Smooth muscle cell (in vitro differentiated cells): ENCODE measurements around the gene ZC3H10. TPM values are rescaled to one million over a fixed set of nuclear protein-coding genes. Genes with fewer than 3 reads are reported as not detected.

Experiments
- DNase-seq: peaks from one replicate; lab custom pipeline; 2025; ENCODE audit not compliant: unreplicated experiment; lab: John Stamatoyannopoulos, UW
- H2AFZ ChIP-seq: fragments of 200-600 bp; sonication (generic); 2 replicates; pipeline ENCODE4 v1.6.0; 2016; ENCODE audit warnings: antibody characterized with exemption, low read depth, mild to moderate bottlenecking
- H3F3A ChIP-seq: fragments of 200-600 bp; sonication (generic); 2 replicates; pipeline ENCODE4 v1.6.0; 2017; ENCODE audit warnings: antibody characterized with exemption, low read depth
- H3K27ac ChIP-seq: fragments of 200-600 bp; sonication (generic); 2 replicates; pipeline ENCODE4 v1.5.1; 2016; ENCODE audit warnings: low read depth, mild to moderate bottlenecking
- H3K27me3 ChIP-seq: fragments of 200-600 bp; sonication (generic); 2 replicates; pipeline ENCODE4 v1.6.1; 2016; ENCODE audit warnings: low read depth, mild to moderate bottlenecking
- H3K36me3 ChIP-seq: fragments of 200-600 bp; sonication (generic); 2 replicates; pipeline ENCODE4 v1.5.1; 2016; ENCODE audit warnings: low read depth
- H3K4me1 ChIP-seq: fragments of 200-600 bp; sonication (generic); 2 replicates; pipeline ENCODE4 v1.5.1; 2016; ENCODE audit warnings: low read depth
- H3K4me2 ChIP-seq: fragments of 200-600 bp; sonication (generic); 2 replicates; pipeline ENCODE4 v1.6.0; 2016; ENCODE audit warnings: mild to moderate bottlenecking
- H3K4me3 ChIP-seq: fragments of 200-600 bp; sonication (generic); 2 replicates; pipeline ENCODE4 v1.5.1; 2016; ENCODE audit warnings: mild to moderate bottlenecking
- H3K79me2 ChIP-seq: fragments of 200-600 bp; sonication (generic); 2 replicates; pipeline ENCODE4 v1.6.0; 2016; ENCODE audit warnings: low read depth, mild to moderate bottlenecking
- H3K9ac ChIP-seq: fragments of 200-600 bp; sonication (generic); 2 replicates; pipeline ENCODE4 v1.6.0; 2016; ENCODE audit warnings: low read depth
- H3K9me3 ChIP-seq: fragments of 200-600 bp; sonication (generic); replicated peaks from 2 replicates; pipeline ENCODE4 v1.5.1; 2016; ENCODE audit warnings: low read depth
- H4K20me1 ChIP-seq: fragments of 200-600 bp; sonication (generic); 2 replicates; pipeline ENCODE4 v1.6.0; 2016; ENCODE audit warnings: low read depth
- WGBS: methylation state at CpG from one replicate; pipeline ENCODE4 v1.1.7; 2016; ENCODE audit warnings: low lambda C conversion rate; 5-methylcytosine and 5-hydroxymethylcytosine counted together
- polyA plus RNA-seq: library from polyadenylated mRNA; unstranded; fragments of >200 nt; fragmentation: Nextera tagmentation; extraction: Ambion mirVana; gene quantifications from 2 replicates; pipeline ENCODE4 v1.2.1, GENCODE V29; 2016
- total RNA-seq: library from RNA; depleted of rRNA; stranded (reverse); fragments of >200 nt; gene quantifications from 2 replicates; pipeline ENCODE4 v1.2.3, GENCODE V29; 2014
- TF ChIP-seq, protein P1 (sequence below): fragments of 200-600 bp; sonication (generic); IDR thresholded peaks from 2 replicates; pipeline ENCODE4 v1.5.1; 2017; ENCODE audit warnings: borderline replicate concordance, mild to moderate bottlenecking, antibody characterized with exemption; ENCODE audit not compliant: insufficient read depth, poor library complexity, severe bottlenecking

The ZC3H10 gene
- total and polyA plus RNA-seq, 2 experiments from 2014 or later: 1.9 to 2.8 TPM

DNA sequence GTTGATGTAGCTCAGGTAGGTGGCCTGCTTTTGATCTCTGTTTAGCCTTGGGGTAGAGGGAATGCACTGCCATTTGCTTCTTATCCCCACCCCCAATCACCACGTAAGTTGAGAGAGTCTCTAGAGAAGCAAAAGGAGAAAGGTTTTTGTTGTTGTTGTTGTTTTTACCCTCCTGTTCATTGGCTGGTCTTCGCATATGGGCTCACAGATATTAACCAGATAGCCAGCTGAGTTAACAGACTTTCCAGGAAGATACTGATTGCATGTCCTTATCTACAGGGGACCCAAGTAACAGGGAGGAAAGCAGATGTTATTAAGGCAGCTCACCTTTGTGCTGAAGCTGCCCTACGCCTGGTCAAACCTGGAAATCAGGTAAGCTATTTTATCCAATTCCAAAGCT, 10.8 kb upstream of the ZC3H10 start:
- TF ChIP-seq, protein P1, sequence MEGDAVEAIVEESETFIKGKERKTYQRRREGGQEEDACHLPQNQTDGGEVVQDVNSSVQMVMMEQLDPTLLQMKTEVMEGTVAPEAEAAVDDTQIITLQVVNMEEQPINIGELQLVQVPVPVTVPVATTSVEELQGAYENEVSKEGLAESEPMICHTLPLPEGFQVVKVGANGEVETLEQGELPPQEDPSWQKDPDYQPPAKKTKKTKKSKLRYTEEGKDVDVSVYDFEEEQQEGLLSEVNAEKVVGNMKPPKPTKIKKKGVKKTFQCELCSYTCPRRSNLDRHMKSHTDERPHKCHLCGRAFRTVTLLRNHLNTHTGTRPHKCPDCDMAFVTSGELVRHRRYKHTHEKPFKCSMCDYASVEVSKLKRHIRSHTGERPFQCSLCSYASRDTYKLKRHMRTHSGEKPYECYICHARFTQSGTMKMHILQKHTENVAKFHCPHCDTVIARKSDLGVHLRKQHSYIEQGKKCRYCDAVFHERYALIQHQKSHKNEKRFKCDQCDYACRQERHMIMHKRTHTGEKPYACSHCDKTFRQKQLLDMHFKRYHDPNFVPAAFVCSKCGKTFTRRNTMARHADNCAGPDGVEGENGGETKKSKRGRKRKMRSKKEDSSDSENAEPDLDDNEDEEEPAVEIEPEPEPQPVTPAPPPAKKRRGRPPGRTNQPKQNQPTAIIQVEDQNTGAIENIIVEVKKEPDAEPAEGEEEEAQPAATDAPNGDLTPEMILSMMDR: no peak
- DNase-seq: no peak
- H3K36me3 ChIP-seq: peaks cover 11% of the 10 kb centered on the region
- no peaks in the 10 kb centered on the region for H3K9me3 ChIP-seq
- H3K4me1 ChIP-seq: peaks cover 18% of the 10 kb centered on the region
- H3K27ac ChIP-seq: no peak overlapping the region
- peak overlapping the region; percentile 25 for H3K9ac ChIP-seq
- H3K4me2 ChIP-seq: no peak overlapping the region
- no peaks in the 10 kb centered on the region for H3K27me3 ChIP-seq
- no peak overlapping the region for H2AFZ ChIP-seq
- 89% methylated on average over 3 of the region's 3 CpGs for WGBS
- H4K20me1 ChIP-seq: peaks cover 13% of the 10 kb centered on the region
- peaks cover 26% of the 10 kb centered on the region for H3K79me2 ChIP-seq
- H3F3A ChIP-seq: peaks cover 12% of the 10 kb centered on the region
- H3K4me3 ChIP-seq: no peak overlapping the region

DNA sequence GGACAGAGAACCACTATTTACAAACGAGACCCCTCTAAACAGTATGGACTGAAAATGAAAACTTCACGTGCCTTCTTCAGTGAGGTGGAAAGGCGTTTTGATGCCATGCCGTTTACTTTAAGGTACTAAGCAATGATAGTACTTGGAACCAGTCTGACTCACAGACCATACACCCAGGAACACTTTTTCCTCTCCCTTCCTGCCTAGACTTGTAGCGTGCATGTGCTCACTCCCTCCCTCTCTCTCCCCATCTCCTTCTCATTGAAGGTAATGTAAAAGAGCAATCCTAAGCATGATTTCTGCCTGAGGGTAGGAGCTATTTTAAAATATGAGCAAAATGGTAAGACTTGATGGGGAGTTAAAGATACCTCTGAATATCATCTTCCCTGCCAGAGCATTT, 7.5 kb upstream of the ZC3H10 start:
- Histone ChIP-seq H3K27ac (peak overlapping the region; percentile 25), H3K4me2 (no peak overlapping the region), H3K36me3 (peaks cover 11% of the 10 kb centered on the region)

DNA sequence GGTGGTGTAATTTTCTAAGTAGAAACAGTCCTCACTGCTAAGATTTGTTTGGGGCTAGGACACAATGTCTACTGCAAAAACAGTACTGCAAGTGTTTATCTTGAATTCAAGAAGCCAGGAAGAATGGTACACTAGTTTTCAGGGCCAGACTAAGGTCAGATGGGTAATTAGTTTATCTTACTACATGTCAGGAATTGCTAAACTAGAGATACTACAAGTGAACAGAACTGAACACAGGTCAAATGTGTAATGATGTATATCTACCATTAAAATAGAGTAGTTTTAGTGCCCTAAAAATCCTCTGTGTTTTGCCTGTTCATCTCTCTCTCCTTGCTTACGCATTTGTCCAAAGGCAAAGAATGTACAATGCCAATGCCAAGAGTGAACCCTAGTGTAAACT, 4.0 kb upstream of the ZC3H10 start:
- H3K27ac ChIP-seq: no peak overlapping the region
- no peak overlapping the region for H3K9ac ChIP-seq
- WGBS: 89% methylated on average over 1 of the region's 1 CpG
- no peak for DNase-seq
- no peaks in the 10 kb centered on the region for H3K27me3 ChIP-seq
- TF ChIP-seq, protein P1: no peak
- peaks cover 31% of the 10 kb centered on the region for H3F3A ChIP-seq
- H2AFZ ChIP-seq: no peak overlapping the region
- H3K9me3 ChIP-seq: no peaks in the 10 kb centered on the region
- peaks cover 5% of the 10 kb centered on the region for H4K20me1 ChIP-seq
- peaks cover 8% of the 10 kb centered on the region for H3K79me2 ChIP-seq
- no peak overlapping the region for H3K4me2 ChIP-seq
- peaks cover 6% of the 10 kb centered on the region for H3K4me1 ChIP-seq
- H3K4me3 ChIP-seq: no peak overlapping the region
- H3K36me3 ChIP-seq: peaks cover 5% of the 10 kb centered on the region

More for the DNA sequence above, 7.5 kb upstream of the ZC3H10 start:
- H3K79me2 ChIP-seq: peaks cover 14% of the 10 kb centered on the region
- H2AFZ ChIP-seq: no peak overlapping the region
- WGBS: 89% methylated on average over 5 of the region's 5 CpGs
- no peak overlapping the region for H3K4me3 ChIP-seq
- H3F3A ChIP-seq: peaks cover 26% of the 10 kb centered on the region
- no peaks in the 10 kb centered on the region for H3K27me3 ChIP-seq
- DNase-seq: no peak
- TF ChIP-seq, protein P1: no peak
- no peak overlapping the region for H3K9ac ChIP-seq
- H3K9me3 ChIP-seq: no peaks in the 10 kb centered on the region
- peaks cover 6% of the 10 kb centered on the region for H3K4me1 ChIP-seq
- peaks cover 9% of the 10 kb centered on the region for H4K20me1 ChIP-seq

DNA sequence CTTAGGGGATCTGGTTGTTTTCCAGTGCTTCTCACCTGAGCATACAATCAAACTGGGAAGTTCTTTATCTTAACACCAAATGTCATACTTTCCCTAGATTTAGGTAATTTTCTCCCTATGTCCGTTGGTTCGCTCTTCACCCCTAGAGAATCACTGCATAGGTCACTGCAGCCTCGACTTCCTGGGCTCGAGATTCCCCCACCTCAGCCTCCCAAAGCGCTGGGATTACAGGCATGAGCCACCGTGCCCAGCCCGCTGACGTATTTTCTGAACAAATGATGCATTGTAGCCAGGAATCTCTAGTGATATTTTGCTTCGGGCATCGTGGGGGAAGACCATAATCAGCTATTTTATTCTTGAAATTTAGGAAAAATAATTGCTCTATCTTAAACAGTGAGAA, 2.7 kb upstream of the ZC3H10 start:
- Histone ChIP-seq H3K4me1 (peaks cover 12% of the 10 kb centered on the region), H3K9me3 (no peaks in the 10 kb centered on the region), H3K27me3 (no peaks in the 10 kb centered on the region), H3K36me3 (peaks cover 5% of the 10 kb centered on the region), H3F3A (peaks cover 31% of the 10 kb centered on the region), H2AFZ (peak overlapping the region; percentile 79), H3K79me2 (peaks cover 8% of the 10 kb centered on the region), H3K4me3 (peak overlapping the region; percentile 74), H3K4me2 (peak overlapping the region; percentile 96), H4K20me1 (peaks cover 10% of the 10 kb centered on the region), H3K27ac (peak overlapping the region; percentile 95), H3K9ac (peak overlapping the region; percentile 96)
- DNase-seq: no peak
- 22% methylated on average over 10 of the region's 10 CpGs for WGBS
- TF ChIP-seq, protein P1: no peak
